Neural cell (in vitro differentiated cells): ENCODE results near the gene RNF144A. TPM values are rescaled to one million over a fixed set of nuclear protein-coding genes. Genes with fewer than 3 reads are reported as not detected.

ENCODE experiments used
- H2AFZ ChIP-seq: fragments of 200-600, 300-800 bp; sonication (generic), shearing (Covaris generic); 2 replicates; pipeline ENCODE4 v1.6.0; 2014; ENCODE audit warnings: low read depth, mild to moderate bottlenecking, antibody characterized with exemption, low read length, moderate library complexity
- H3F3A ChIP-seq: fragments of 200-600 bp; shearing (Covaris generic); 2 replicates; pipeline ENCODE4 v1.6.1; 2016; ENCODE audit warnings: mild to moderate bottlenecking, moderate library complexity, mixed read lengths, antibody characterized with exemption, low read length; ENCODE audit not compliant: insufficient read depth, poor library complexity, severe bottlenecking
- H3K27ac ChIP-seq: fragments of 200-600, 300-800 bp; sonication (generic), shearing (Covaris generic); 2 replicates; pipeline ENCODE4 v1.5.1; 2014; ENCODE audit warnings: mild to moderate bottlenecking, low read length, moderate library complexity
- H3K27me3 ChIP-seq: fragments of 300-800, 200-600 bp; sonication (generic), shearing (Covaris generic); 2 replicates; pipeline ENCODE4 v1.6.0; 2014; ENCODE audit warnings: mild to moderate bottlenecking, low read depth, low read length, moderate library complexity; ENCODE audit not compliant: insufficient read depth
- H3K36me3 ChIP-seq: fragments of 300-800, 200-600 bp; sonication (generic), shearing (Covaris generic); 2 replicates; pipeline ENCODE4 v1.5.1; 2014; ENCODE audit warnings: mild to moderate bottlenecking, antibody characterized with exemption, low read length, moderate library complexity; ENCODE audit not compliant: insufficient read depth
- H3K4me2 ChIP-seq: fragments of 300-800, 200-600 bp; sonication (generic), shearing (Covaris generic); 2 replicates; pipeline ENCODE4 v1.6.0; 2014; ENCODE audit warnings: mild to moderate bottlenecking, low read length
- H3K4me3 ChIP-seq: fragments of 300-800, 200-600 bp; sonication (generic), shearing (Covaris generic); 2 replicates; pipeline ENCODE4 v1.5.1; 2014; ENCODE audit warnings: mild to moderate bottlenecking, low read length, moderate library complexity
- H3K79me2 ChIP-seq: fragments of 200-600 bp; shearing (Covaris generic); replicated peaks from 2 replicates; pipeline ENCODE4 v1.6.0; 2014; ENCODE audit warnings: mild to moderate bottlenecking, low read length, moderate library complexity; ENCODE audit not compliant: insufficient read depth
- H3K9ac ChIP-seq: fragments of 300-800, 200-600 bp; sonication (generic), shearing (Covaris generic); 2 replicates; pipeline ENCODE4 v1.6.1; 2016; ENCODE audit warnings: mild to moderate bottlenecking, low read length, mixed read lengths
- H3K9me2 ChIP-seq: fragments of 200-600 bp; shearing (Covaris generic); 2 replicates; pipeline ENCODE4 v1.6.1; 2016; ENCODE audit warnings: mild to moderate bottlenecking, low read length, mixed read lengths; ENCODE audit not compliant: insufficient read depth
- H3K9me3 ChIP-seq: fragments of 200-600, 300-800 bp; sonication (generic), shearing (Covaris generic); 2 replicates; pipeline ENCODE4 v1.6.1; 2016; ENCODE audit warnings: mild to moderate bottlenecking, mixed run types, low read length, moderate library complexity, mixed read lengths
- H4K20me1 ChIP-seq: fragments of 200-600 bp; shearing (Covaris generic); 2 replicates; pipeline ENCODE4 v1.6.1; 2016; ENCODE audit warnings: mild to moderate bottlenecking, mixed run types; ENCODE audit not compliant: insufficient read depth
- CTCF ChIP-seq: fragments of 450-650 bp; IDR thresholded peaks from 2 replicates; pipeline ENCODE4 v1.5.1; 2014; ENCODE audit warnings: antibody characterized with exemption, mild to moderate bottlenecking, moderate library complexity; ENCODE audit not compliant: poor library complexity, severe bottlenecking
- EP300 ChIP-seq: fragments of 450-650 bp; conservative IDR thresholded peaks from 2 replicates; pipeline ENCODE4 v1.6.1; 2014; ENCODE audit warnings: antibody characterized with exemption, mild to moderate bottlenecking, moderate library complexity; ENCODE audit not compliant: poor library complexity, severe bottlenecking
- EZH2 ChIP-seq: fragments of 200-600, 300-800 bp; shearing (Covaris generic), sonication (generic); IDR thresholded peaks from 2 replicates; pipeline ENCODE4 v1.6.1; 2014; ENCODE audit warnings: antibody characterized with exemption, low read length, borderline replicate concordance, mild to moderate bottlenecking; ENCODE audit not compliant: insufficient read depth, poor library complexity, severe bottlenecking
- MXI1 ChIP-seq: fragments of 450-650 bp; conservative IDR thresholded peaks from 2 replicates; pipeline ENCODE4 v1.6.1; 2014; ENCODE audit warnings: antibody characterized with exemption, mild to moderate bottlenecking; ENCODE audit not compliant: poor library complexity, severe bottlenecking
- POLR2AphosphoS5 ChIP-seq: IDR thresholded peaks from 2 replicates; pipeline ENCODE4 v1.6.1; 2012
- REST ChIP-seq: IDR thresholded peaks from 2 replicates; pipeline ENCODE4 v1.6.1; 2012; ENCODE audit warnings: borderline replicate concordance
- TAF1 ChIP-seq: IDR thresholded peaks from 2 replicates; pipeline ENCODE4 v1.6.1; 2012; ENCODE audit warnings: low read depth
- polyA plus RNA-seq: library from polyadenylated mRNA; depleted of rRNA; stranded (reverse); fragments of >200 nt; gene quantifications from 2 replicates; pipeline ENCODE4 v1.2.3, GENCODE V29; 2014

The RNF144A gene
- polyA plus RNA-seq, 1 donor from 2014 or later: 26.9 TPM

DNA sequence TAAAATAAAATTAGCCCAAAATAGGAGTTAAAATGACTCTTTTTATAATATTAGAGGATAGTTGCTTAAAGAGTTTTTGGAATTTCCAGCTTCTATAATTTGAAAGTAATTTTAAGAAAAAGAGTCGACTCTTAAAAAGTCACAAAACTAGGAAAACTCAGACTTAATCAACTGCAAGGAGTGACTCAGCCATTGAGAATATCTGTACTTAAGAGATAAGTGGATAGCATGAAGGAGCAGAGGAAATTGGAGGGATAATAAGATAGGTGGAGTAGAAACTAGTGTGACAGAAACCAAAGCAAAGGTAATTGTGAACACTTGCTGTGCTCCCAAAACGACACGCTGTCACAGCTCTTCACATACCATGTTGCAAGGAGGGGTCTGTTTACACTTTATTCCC lies 31.2 kb upstream of the RNF144A start:
- TF ChIP-seq MXI1 (no peak), POLR2AphosphoS5 (peak; percentile 18)
- Histone ChIP-seq H4K20me1 (no peaks in the 10 kb centered on the region), H2AFZ (no peak overlapping the region), H3K4me2 (no peak overlapping the region), H3K27ac (no peak overlapping the region), H3K27me3 (no peaks in the 10 kb centered on the region), H3K9ac (no peak overlapping the region), H3K9me3 (no peaks in the 10 kb centered on the region), H3K9me2 (no peaks in the 10 kb centered on the region), H3K79me2 (no peaks in the 10 kb centered on the region), H3K36me3 (no peaks in the 10 kb centered on the region), H3F3A (no peaks in the 10 kb centered on the region), H3K4me3 (no peak overlapping the region)

GRCh38 chr2:6887751-6888192 lies 29.4 kb upstream of the RNF144A start:
- no peak overlapping the region for H3K4me2 ChIP-seq
- H3K9ac ChIP-seq: no peak overlapping the region
- H3K9me2 ChIP-seq: no peaks in the 10 kb centered on the region
- no peaks in the 10 kb centered on the region for H3F3A ChIP-seq
- H3K27ac ChIP-seq: no peak overlapping the region
- H2AFZ ChIP-seq: no peak overlapping the region
- no peak overlapping the region for H3K4me3 ChIP-seq
- no peaks in the 10 kb centered on the region for H3K36me3 ChIP-seq
- H4K20me1 ChIP-seq: no peaks in the 10 kb centered on the region
- TF ChIP-seq EZH2 (no peak), POLR2AphosphoS5 (no peak), CTCF (no peak), EP300 (no peak)
- H3K9me3 ChIP-seq: no peaks in the 10 kb centered on the region
- no peaks in the 10 kb centered on the region for H3K79me2 ChIP-seq
- no peaks in the 10 kb centered on the region for H3K27me3 ChIP-seq

DNA sequence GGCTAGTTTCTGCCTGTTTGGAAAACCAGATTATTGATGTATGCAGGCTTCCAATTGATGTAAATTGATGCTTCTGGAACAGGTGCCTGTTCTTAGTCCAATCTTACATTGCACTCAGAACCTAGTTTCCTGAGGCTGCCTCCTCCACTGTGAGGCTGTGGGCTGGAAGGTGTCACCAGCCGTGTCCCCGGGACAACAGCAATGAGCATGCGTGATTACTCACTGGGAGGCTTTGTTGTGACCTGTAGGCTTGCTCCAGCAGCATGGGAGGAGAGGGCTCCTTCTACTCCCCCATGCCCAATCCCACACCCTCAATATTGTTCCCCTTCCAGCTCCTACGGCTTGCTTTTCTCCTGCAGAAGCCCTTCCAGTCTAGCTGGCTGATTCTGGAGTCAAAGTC lies 28.5 kb upstream of the RNF144A start:
- H3K79me2 ChIP-seq: no peaks in the 10 kb centered on the region
- no peaks in the 10 kb centered on the region for H3F3A ChIP-seq
- H3K9me2 ChIP-seq: no peaks in the 10 kb centered on the region
- no peak overlapping the region for H2AFZ ChIP-seq
- TF ChIP-seq TAF1: no peak
- H4K20me1 ChIP-seq: no peaks in the 10 kb centered on the region
- no peak overlapping the region for H3K27ac ChIP-seq
- H3K36me3 ChIP-seq: no peaks in the 10 kb centered on the region
- no peaks in the 10 kb centered on the region for H3K27me3 ChIP-seq
- H3K9ac ChIP-seq: no peak overlapping the region
- H3K4me3 ChIP-seq: no peak overlapping the region
- H3K9me3 ChIP-seq: no peaks in the 10 kb centered on the region
- no peak overlapping the region for H3K4me2 ChIP-seq

DNA sequence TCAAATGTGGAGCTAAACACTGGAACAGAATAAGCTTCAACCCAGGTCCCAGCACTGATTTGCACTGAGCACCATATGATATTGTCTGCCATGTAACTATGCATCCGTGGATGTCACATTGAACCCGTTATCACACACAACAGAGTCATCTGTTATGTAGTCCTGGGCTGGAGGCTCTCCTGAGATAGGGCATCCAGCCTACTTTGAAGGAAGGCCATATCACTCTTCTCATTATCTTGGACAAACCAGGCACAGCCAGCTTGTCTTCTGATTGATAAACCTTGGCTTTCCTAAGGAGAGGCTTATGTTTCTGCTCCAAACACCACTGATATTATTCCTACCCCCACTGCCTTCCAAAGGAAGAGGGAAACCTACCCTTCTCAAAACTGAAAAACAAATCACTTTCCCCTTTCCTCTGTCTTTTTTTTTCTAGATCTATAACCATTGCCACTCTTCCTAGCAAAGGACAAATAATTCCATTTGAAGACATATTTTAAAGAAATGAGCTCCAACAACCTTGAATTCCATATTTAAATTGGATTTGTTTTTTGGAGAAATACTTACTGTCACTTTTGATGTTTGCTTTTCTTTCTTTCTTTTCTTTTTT lies 23.2 kb upstream of the RNF144A start:
- TF ChIP-seq REST (no peak), EP300 (no peak)
- H3K9ac ChIP-seq: no peak overlapping the region
- H3F3A ChIP-seq: no peaks in the 10 kb centered on the region
- no peaks in the 10 kb centered on the region for H3K9me3 ChIP-seq
- no peaks in the 10 kb centered on the region for H4K20me1 ChIP-seq
- H3K4me2 ChIP-seq: no peak overlapping the region
- no peaks in the 10 kb centered on the region for H3K27me3 ChIP-seq
- no peak overlapping the region for H3K4me3 ChIP-seq
- no peaks in the 10 kb centered on the region for H3K79me2 ChIP-seq
- H3K36me3 ChIP-seq: no peaks in the 10 kb centered on the region
- H2AFZ ChIP-seq: no peak overlapping the region
- H3K9me2 ChIP-seq: no peaks in the 10 kb centered on the region
- no peak overlapping the region for H3K27ac ChIP-seq
